Left renal cortex interstitium (tissue), 4 donors: Measurements from ENCODE around the gene COL18A1. TPM values are rescaled to one million over a fixed set of nuclear protein-coding genes. Genes with fewer than 3 reads are reported as not detected.
"Not testable (repeated sequence)": the region's sequence is repeated elsewhere in the genome, so short reads cannot be mapped to it uniquely, and the experiment has no call there.

Experiments
- DNase-seq, 4 donors: peaks; one replicate each; pipeline ENCODE4 v3.0.0-alpha.2; 2013; ENCODE audit warnings: low read depth in 4 of 4, low spot score in 2 of 4, missing footprints in 1 of 4
- polyA plus RNA-seq, 4 donors: library from polyadenylated mRNA; unstranded; fragments of 120-200 nt; gene quantifications; one replicate each; pipeline ENCODE4 v1.2.1, GENCODE V29; 2013; ENCODE audit not compliant: insufficient read length in 4 of 4

COL18A1 gene
- polyA plus RNA-seq, 4 donors, result 103 to 225 (median 190) TPM

DNA sequence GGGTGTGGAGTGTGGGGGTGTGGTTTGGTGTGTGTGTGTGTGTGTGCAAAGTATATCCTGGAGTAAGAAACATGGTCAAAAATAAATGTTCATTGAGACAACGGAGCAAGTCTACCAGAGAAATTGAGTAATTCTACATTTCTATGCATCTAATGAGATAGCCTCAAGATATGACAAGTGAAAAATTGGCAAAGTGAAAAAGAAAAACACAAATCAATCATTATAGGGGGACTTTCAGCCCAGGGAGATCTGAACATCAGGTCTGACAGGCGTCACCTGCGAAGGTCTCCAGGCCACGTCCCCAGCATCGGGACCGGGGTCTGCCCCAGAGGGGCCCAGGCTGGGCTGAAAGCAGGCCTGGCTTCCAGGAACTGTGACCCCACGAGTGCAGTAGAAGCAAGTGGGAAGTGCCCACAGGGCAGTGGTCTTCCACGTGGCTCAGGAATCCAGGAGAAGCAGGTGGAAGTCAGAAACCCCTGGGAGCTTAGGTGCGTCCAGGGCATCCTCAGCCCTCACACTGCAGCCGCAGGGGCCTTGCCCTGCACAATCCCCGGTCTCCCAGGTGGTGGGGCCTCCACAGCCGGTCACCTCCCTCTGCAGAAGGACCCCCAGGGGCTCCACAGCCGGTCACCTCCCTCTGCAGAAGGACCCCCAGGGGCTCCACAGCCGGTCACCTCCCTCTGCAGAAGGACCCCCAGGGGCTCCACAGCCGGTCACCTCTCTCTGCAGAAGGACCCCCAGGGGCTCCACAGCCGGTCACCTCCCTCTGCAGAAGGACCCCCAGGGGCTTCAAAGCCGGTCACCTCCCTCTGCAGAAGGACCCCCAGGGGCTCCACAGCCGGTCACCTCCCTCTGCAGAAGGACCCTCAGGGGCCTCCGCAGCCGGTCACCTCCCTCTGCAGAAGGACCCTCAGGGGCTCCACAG is 96.4 kb downstream of the COL18A1 start:
- DNase-seq, result not testable (repeated sequence)

DNA sequence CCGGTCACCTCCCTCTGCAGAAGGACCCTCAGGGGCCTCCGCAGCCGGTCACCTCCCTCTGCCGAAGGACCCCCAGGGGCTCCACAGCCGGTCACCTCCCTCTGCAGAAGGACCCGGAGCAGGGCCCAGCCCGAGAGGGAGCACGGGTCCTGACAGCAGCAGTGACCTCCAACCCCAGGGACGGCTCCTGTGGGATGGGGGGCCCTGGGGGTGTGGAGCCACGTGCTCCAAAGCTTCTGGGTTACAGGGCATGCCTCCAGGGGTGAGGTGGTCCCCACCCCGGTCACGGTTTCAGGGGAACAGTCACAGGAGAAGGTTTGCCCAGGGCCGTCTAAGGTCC is 97.0 kb downstream of the COL18A1 start:
- no peak for DNase-seq

- DNase-seq, result no peak
Measured at GRCh38 chr21:45502600-45502999, 97.6 kb downstream of the COL18A1 start.

DNA sequence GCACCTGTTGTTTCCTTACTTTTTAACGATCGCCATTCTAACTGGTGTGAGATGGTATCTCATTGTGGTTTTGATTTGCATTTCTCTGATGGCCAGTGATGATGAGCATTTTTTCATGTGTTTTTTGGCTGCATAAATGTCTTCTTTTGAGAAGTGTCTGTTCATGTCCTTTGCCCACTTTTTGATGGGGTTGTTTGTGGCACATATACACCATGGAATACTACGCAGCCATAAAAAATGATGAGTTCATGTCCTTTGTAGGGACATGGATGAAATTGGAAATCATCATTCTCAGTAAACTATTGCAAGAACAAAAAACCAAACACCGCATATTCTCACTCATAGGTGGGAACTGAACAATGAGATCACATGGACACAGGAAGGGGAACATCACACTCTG is 98.3 kb downstream of the COL18A1 start:
- not testable (repeated sequence) for DNase-seq

GRCh38 chr21:45504021-45504515 is 99.1 kb downstream of the COL18A1 start:
- no peak for DNase-seq

DNA sequence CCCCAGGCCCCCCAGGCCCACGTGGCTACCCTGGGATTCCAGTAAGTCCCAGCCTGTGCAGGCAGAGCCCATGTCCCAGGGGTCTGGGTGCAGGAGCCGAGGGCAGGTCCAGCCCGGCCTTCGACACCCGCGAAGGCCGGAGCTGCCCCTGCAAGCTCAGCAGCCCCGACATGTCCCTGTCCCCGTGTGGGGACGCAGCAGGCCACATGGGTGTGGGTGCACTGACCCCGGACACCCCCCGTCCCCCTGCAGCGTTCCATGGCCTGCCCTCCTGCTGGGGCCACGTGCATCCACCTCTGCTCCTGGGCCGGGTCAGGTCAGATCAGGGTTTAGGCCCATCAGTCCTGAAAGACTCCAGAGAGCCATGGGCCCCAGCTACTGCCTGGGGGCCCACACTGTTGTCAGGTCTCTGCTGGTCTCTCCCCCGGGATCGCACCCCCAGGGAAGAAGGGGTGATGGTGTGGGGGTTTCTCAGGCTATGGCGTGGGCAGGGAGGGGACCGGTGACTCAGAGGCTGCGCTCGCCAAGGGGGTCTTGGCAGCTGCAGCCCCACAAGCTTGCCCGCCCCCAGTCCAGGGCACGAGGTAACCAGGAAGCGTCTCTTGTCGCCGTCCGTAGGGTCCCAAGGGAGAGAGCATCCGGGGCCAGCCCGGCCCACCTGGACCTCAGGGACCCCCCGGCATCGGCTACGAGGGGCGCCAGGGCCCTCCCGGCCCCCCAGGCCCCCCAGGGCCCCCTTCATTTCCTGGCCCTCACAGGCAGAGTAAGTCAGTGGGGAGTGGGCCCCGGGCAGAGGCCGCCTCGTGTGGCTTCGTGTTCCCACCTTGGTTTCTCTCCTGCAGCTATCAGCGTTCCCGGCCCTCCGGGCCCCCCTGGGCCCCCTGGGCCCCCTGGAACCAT is 99.8 kb downstream of the COL18A1 start:
- no peak for DNase-seq

DNA sequence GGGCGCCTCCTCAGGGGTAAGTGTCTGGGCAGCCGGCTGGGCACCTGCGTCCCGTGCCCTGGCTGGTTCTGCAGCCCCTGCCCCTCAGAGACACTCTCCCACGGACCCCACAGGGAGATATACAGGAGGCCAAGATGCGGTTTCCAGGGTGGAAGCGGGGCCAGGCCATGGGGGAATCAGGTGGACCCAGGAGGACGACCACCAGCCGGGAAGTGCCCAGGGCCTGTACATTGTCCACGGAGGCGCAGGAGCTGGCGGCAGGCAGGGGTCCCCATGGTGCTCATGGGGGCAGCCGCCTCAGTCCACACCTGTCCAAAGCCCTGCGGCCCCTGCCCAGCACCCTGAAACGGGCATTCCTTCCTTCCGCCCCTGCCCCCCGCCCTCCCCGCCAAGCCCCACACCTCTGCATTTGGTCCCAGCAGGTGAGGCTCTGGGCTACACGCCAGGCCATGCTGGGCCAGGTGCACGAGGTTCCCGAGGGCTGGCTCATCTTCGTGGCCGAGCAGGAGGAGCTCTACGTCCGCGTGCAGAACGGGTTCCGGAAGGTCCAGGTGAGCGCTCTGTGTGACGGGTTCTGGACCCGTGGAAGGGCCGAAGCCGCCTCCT is 100.6 kb downstream of the COL18A1 start:
- DNase-seq, result no peak

DNA sequence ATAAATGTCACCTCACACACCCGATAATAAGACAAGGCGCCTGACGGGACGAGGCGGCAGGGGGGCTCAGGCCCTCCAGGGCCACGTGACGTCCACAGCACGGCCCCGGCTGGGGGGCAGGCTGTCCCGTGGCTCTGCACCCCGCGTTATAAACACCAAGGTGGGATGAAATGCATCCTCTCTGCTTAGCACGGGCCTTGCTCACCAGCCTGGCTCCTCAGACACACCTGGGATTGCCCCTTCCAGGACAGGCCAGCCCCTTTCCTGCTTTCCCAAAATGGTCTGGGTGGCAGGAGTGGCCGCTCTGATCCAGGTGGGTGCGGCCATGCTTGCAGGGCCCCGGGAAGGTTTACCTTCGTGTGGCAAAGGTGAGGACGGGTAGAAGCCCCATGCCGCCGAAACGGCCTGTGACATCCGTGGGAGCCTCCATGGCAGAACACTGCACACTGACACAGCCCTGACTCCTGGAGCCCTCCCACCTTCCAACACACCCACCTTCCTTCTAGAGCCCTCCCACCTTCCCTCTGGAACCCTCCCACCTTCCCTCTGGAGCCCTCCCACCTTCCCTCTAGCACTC is 101.4 kb downstream of the COL18A1 start:
- DNase-seq, result no peak

GRCh38 chr21:45506836-45507522 is 102.0 kb downstream of the COL18A1 start:
- no peak for DNase-seq

DNA sequence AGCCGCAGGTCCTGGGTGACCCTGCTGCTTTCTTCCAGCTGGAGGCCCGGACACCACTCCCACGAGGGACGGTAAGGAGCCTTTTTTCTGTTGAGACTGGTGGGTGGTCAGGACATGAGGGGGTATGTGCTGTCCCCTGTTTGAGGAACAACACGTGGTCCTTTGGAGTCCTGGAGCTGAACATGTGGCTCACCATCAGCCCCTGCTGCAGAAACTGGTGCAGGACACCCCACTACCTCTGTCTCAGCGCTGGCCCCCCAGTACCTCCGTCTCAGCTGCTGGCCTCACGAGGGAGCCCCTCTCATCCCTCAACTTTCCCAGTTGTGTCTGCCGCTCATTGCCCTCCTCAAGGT is 102.5 kb downstream of the COL18A1 start:
- no peak for DNase-seq

DNA sequence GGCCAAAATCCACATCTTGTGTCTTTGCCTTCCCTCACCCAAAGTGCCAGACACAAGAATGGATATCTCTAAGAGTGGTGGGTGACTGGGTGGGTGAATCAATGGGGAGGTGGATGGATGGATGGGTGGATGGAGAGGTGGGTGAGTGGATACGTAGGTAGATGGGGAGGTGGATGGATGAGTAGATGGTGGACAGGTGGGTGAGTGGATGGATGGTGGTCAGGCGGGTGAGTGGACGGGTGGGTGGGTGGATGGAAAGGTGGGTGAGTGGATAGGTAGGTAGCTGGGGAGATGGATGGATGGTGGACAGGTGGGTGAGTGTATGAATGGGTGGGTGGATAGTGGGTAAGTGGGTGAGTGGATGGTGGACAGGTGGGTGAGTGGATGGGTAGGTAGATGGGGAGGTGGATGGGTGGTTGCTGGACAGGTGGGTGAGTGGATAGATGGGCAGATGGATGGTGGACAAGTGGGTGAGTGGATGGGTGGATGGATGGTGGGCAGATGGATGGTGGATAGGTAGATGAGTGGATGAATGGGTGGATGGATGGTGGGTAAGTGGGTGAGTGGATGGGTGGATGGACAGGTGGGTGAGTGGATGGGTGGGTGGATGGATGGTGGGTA is 103.0 kb downstream of the COL18A1 start:
- no peak for DNase-seq

- no peak for DNase-seq
Measured at GRCh38 chr21:45508607-45509565, 103.9 kb downstream of the COL18A1 start.

DNA sequence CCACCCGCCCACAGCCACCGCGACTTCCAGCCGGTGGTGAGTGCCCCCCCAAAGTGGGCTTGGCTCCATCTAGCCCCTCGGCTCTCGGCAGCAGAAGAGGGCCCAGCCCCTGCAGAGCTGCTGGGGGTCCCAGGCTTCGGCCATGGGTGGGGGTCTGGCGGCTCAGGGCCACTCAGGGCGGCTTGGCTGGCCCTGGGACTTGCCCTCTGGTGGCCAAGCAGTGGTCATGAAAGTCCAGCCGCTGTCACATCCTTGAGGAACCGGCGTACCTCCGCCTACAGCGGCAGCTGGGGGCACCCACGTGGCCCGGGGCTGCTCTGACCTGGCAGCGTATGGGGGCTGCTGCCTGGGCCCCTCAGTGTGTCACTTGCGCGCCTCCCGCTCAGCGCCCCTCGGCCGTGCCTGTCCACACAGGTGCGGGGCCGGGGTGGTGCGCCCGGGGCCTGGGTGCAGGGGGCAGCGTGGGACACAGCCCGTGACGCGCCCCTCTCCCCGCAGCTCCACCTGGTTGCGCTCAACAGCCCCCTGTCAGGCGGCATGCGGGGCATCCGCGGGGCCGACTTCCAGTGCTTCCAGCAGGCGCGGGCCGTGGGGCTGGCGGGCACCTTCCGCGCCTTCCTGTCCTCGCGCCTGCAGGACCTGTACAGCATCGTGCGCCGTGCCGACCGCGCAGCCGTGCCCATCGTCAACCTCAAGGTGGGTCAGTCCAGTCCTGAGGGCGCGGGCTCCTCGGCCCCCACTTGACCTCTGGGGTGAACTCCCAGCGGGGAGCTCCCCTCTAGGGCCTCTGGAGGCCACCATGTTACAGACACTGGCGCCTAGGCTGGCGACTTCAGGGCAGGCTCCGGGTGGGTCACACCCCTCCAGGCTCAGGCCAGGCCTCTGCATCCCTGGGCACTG is 104.9 kb downstream of the COL18A1 start:
- DNase-seq, result no peak

DNA sequence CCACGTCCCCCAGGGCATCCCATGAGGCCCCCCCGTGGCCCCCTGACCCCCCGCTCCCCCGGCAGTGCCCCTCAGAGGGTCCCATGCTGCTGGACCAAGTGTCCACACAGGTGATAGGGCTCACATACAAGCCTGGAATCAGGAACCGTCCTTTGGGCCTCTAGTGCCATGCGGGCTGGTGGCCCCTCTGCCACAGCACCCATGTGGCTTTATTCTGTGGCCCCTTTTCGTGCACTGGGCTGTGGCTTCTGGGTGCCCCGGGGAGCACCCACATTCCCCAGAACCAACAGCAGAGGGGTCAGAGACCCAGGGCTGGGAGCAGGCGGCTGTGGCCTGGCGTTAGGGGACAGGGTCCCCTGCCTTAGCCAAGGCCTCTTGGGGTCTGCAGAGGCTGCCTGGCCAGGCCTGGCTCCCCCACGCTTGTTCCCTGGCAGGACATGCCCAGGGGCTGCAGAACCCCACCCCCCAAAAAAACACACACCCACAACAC is 105.5 kb downstream of the COL18A1 start:
- DNase-seq, result no peak

DNA sequence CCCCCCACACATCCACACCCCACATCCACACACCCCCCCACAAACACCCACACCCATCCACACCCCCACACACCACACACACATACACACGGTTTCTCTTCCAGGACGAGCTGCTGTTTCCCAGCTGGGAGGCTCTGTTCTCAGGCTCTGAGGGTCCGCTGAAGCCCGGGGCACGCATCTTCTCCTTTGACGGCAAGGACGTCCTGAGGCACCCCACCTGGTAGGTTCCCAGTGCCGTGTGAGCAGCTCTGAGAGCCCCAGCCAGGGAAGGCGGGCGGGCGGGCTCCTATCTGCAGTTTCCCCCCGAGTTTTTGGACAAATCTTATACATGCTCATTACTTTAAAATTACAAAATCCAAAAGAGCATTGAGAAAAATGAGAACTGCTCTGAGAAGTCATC is 106.0 kb downstream of the COL18A1 start:
- DNase-seq, result no peak

- no peak for DNase-seq
Measured at GRCh38 chr21:45511661-45512431, 106.9 kb downstream of the COL18A1 start.

DNA sequence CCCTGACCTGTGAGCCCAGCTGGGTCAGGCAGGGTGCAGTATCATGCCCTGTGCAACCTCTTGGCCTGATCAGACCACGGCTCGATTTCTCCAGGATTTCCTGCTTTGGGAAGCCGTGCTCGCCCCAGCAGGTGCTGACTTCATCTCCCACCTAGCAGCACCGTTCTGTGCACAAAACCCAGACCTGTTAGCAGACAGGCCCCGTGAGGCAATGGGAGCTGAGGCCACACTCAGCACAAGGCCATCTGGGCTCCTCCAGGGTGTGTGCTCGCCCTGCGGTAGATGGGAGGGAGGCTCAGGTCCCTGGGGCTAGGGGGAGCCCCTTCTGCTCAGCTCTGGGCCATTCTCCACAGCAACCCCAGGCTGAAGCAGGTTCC is 107.6 kb downstream of the COL18A1 start:
- DNase-seq, result no peak
